ENCODE results near the gene ST8SIA2.
"Not testable (repeated sequence)": the region's sequence is repeated elsewhere in the genome, so short reads cannot be mapped to it uniquely, and the experiment has no call there.

The ST8SIA2 gene

DNA sequence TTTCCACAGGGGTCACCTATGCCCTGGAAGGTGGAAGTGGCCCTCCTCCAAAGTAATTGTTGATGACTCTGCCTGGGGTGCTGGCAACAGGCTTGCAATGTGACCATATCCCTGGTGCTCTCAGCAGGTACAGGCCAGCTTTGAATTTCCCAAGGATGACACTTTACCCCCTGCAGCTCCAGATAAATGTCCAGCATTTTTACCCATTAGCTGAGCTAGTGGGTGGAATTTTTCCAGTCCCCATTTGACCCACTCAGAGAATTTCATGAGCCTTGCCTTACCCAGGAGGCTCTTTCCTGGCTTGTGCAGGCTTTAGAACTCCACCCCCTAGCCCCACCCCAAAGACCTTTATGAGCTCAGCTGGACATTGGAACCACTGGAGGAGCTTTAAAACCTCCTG lies 77.6 kb downstream of the ST8SIA2 start:
- no peak for DNase-seq
- Histone ChIP-seq H3K4me3 (ENCODE audit: low read depth, low read length) (no peak overlapping the region), H3K36me3 (no peaks in the 10 kb centered on the region; the same call in 1 of the 2 replicates), H3K9me3 (ENCODE audit: severe bottlenecking) (no peaks in the 10 kb centered on the region), H3K27ac (no peak overlapping the region), H3K27me3 (ENCODE audit: insufficient read depth, low read depth, severe bottlenecking) (no peaks in the 10 kb centered on the region)
- TF ChIP-seq, protein P1, sequence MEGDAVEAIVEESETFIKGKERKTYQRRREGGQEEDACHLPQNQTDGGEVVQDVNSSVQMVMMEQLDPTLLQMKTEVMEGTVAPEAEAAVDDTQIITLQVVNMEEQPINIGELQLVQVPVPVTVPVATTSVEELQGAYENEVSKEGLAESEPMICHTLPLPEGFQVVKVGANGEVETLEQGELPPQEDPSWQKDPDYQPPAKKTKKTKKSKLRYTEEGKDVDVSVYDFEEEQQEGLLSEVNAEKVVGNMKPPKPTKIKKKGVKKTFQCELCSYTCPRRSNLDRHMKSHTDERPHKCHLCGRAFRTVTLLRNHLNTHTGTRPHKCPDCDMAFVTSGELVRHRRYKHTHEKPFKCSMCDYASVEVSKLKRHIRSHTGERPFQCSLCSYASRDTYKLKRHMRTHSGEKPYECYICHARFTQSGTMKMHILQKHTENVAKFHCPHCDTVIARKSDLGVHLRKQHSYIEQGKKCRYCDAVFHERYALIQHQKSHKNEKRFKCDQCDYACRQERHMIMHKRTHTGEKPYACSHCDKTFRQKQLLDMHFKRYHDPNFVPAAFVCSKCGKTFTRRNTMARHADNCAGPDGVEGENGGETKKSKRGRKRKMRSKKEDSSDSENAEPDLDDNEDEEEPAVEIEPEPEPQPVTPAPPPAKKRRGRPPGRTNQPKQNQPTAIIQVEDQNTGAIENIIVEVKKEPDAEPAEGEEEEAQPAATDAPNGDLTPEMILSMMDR (IDR thresholded peaks at IDR 0.05; ENCODE audit: low read depth, low read length), result no peak

DNA sequence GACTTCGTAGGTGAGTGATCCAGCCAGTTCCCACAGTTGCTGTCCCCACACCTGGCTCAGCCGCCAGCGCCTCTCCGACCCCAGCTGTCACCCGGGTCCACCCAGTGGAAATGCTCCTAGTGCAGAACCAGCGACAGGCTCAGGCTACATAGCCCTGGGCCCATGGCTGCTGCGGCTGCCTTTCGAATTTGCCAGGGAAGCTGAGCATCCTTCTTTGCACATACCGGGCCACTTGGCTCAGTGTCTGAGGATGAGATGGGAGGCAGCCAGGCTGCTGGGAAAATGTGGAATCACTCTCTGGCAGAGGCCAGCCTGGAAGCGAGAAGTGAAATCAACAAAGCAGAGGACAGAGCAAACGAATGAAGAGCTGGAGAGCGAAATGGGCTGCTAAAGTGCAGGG lies 80.1 kb downstream of the ST8SIA2 start:
- Histone ChIP-seq H3K36me3 (no peaks in the 10 kb centered on the region), H3K27ac (no peak overlapping the region), H3K4me3 (ENCODE audit: low read depth, low read length) (no peak overlapping the region), H3K9me3 (ENCODE audit: severe bottlenecking) (no peaks in the 10 kb centered on the region), H3K27me3 (ENCODE audit: insufficient read depth, low read depth, severe bottlenecking) (no peaks in the 10 kb centered on the region)
- TF ChIP-seq, protein P1 (IDR thresholded peaks at IDR 0.05; ENCODE audit: low read depth, low read length), result no peak
- no peak for DNase-seq

DNA sequence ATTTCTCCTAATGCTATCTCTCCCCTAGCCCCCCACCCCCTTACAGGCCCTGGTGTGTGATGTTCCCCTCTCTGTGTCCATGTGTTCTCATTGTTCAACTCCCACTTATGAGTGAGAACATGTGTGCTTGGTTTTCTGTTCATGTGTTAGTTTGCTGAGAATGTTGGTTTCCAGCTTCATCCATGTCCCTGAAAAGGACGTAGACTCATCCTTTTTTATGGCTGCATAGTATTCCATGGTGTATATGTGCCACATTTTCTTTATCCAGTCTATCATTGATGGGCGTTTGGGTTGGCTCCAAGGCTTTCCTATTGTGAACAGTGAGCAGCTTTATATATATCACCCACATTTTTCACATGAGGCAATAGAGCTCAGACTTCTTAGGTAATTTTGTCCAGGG lies 86.0 kb downstream of the ST8SIA2 start:
- H3K27me3 ChIP-seq (ENCODE audit: insufficient read depth, low read depth, severe bottlenecking); DNase-seq; H3K27ac ChIP-seq; H3K9me3 ChIP-seq (ENCODE audit: severe bottlenecking); H3K4me3 ChIP-seq (ENCODE audit: low read depth, low read length); H3K36me3 ChIP-seq: not testable (repeated sequence)

DNA sequence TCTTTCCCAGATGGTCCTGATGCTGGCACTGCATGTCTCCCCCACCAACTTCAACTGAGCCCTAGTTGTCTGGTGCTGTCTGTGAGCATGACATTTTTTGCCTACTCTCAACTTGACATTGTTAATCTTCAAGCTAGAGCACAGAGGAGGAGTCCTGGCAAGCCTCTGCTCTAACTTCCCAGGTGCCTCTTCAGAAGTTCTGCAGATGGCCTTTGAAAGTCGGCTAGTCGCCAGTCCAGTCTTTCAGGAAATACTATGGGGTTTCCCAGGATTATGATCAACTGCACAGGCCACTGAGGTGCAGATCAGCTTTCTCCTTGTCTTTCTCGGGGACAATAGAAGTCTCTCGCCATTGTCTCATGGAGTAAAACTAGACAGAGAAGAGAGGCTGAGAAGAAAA lies 86.7 kb downstream of the ST8SIA2 start:
- H3K9me3 ChIP-seq (ENCODE audit: severe bottlenecking), result no peaks in the 10 kb centered on the region
- H3K4me3 ChIP-seq (ENCODE audit: low read depth, low read length), result no peak overlapping the region
- DNase-seq, result no peak
- H3K36me3 ChIP-seq, result no peaks in the 10 kb centered on the region
- no peaks in the 10 kb centered on the region for H3K27me3 ChIP-seq (ENCODE audit: insufficient read depth, low read depth, severe bottlenecking)
- TF ChIP-seq, protein P1 (IDR thresholded peaks at IDR 0.05; ENCODE audit: low read depth, low read length), result no peak
- H3K27ac ChIP-seq, result no peak overlapping the region

DNA sequence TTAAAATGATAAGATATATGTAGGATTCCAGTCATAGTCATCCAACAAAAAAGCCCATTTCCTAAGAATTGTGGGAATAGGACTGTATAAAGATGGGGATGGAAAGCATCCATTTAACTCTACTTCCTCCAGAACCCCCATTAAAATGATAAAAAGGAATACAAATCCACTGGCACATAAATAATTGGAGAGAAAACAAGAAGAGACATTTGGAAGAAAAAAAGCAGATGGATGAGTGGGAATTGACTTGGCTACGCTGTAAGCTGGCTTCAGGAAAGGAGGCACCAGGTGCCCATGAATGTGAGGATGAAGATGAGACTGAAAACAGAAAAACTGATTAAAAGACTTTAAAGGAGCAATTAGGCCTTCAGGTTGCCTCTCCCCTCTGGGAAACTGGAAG lies 91.8 kb downstream of the ST8SIA2 start:
- TF ChIP-seq, protein P1 (IDR thresholded peaks at IDR 0.05; ENCODE audit: low read depth, low read length), result no peak
- H3K27me3 ChIP-seq (ENCODE audit: insufficient read depth, low read depth, severe bottlenecking), result no peaks in the 10 kb centered on the region
- H3K4me3 ChIP-seq (ENCODE audit: low read depth, low read length), result no peak overlapping the region
- no peaks in the 10 kb centered on the region for H3K36me3 ChIP-seq
- no peak for DNase-seq
- no peak overlapping the region for H3K27ac ChIP-seq
- H3K9me3 ChIP-seq (ENCODE audit: severe bottlenecking), result peaks cover 11% of the 10 kb centered on the region

DNA sequence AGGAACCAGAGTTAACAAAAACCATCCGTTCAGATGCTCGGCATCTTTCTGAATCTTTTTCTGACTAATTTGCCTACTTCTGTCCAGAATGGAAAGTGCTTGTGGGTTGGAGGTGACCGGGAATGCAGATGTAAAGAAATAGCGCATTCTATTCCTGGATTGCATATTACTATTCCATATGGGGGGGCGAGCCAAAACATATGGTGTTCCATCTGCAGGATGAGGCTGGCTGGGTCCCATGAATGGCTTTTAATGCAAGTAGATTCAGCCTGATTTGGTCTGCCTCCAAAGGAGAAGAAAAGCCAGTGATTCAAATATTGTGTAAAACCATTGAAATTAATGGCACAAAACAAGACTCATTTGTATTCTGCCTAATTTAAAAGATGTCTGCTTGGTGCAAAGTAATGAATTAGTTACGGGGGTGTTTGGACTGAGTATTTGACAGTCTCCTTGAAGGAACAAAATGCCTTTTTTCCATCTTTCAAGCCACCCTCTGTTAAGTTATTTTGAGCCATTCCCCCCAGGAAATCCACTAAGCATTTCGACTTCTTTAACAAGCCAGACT lies 99.0 kb downstream of the ST8SIA2 start:
- TF ChIP-seq, protein P1 (IDR thresholded peaks at IDR 0.05; ENCODE audit: low read depth, low read length), result no peak
- Histone ChIP-seq H3K4me3 (ENCODE audit: low read depth, low read length) (no peak overlapping the region), H3K36me3 (no peaks in the 10 kb centered on the region), H3K9me3 (ENCODE audit: severe bottlenecking) (peaks cover 9% of the 10 kb centered on the region), H3K27me3 (ENCODE audit: insufficient read depth, low read depth, severe bottlenecking) (no peaks in the 10 kb centered on the region), H3K27ac (no peak overlapping the region)
- no peak for DNase-seq

All from WERI-Rb-1 (cell line).